K562 (cell line): ENCODE results near the gene RYR1. TPM values are rescaled to one million over a fixed set of nuclear protein-coding genes. Genes with fewer than 3 reads are reported as not detected.

Experiments
- ATAC-seq: fragments of 200-7000 bp; cut with Tn5 transposase; 3 replicates; pipeline ENCODE4 v1.9.1; 2020; ENCODE audit warnings: moderate library complexity
- BruUV-seq: library from RNA; stranded (reverse); fragments of 400-500 nt; replicated peaks from 2 replicates; lab custom pipeline; 2021; lab: Mats Ljungman, UMichigan
- CTCF ChIA-PET: fragments of 300-600 bp; formaldehyde crosslinking; extraction: SDS; loops from one replicate; lab custom pipeline; 2021; ENCODE audit warnings: low intra/inter-chr PET ratio; lab: Yijun Ruan, JAX
- POLR2A ChIA-PET: fragments of 300-600, 350-650 bp; sonication (Branson Sonifier 250); formaldehyde crosslinking; extraction: SDS; loops from one replicate; lab custom pipeline; 2021; ENCODE audit warnings: antibody characterized with exemption, inconsistent platforms; lab: Yijun Ruan, JAX
- DNase-seq, 4 experiments: peaks; one replicate each; pipeline versions ENCODE4 v3.0.0 to v3.0.0-alpha.2; 2011 to 2018; ENCODE audit warnings: low spot score in 3 of 4, mixed read lengths in 3 of 4; ENCODE audit errors: extremely low read depth in 1 of 4
- FAIRE-seq: peaks from 2 replicates; lab custom pipeline; 2011; peaks lifted over from hg19 to GRCh38; lab: Jason Lieb, UNC
- H2AFZ ChIP-seq: 2 replicates; pipeline ENCODE4 v1.6.0; 2011; ENCODE audit warnings: low read depth, low read length, control low read depth, inconsistent platforms
- H3K27ac ChIP-seq: fragments of 200-600 bp; 3 replicates; pipeline ENCODE4 v1.8.0; 2011; ENCODE audit warnings: low read depth, mild to moderate bottlenecking, control low read depth, inconsistent platforms, low read length, moderate library complexity, mixed read lengths; ENCODE audit errors: extremely low read depth
- H3K27me3 ChIP-seq, 2 experiments: fragments of 300-600 bp in 1 of 2; 2 replicates in 1 of 2; 3 replicates in 1 of 2; pipeline versions ENCODE4 v1.6.0 to v1.8.0; 2011; ENCODE audit warnings: inconsistent platforms in 2 of 2, low read length in 2 of 2, mild to moderate bottlenecking in 1 of 2, mixed read lengths in 1 of 2, moderate library complexity in 1 of 2; ENCODE audit not compliant: control insufficient read depth in 2 of 2, insufficient read depth in 2 of 2
- H3K36me3 ChIP-seq: fragments of 300-600 bp; 3 replicates; pipeline ENCODE4 v1.8.0; 2011; ENCODE audit warnings: mild to moderate bottlenecking, low read length, inconsistent platforms; ENCODE audit not compliant: control insufficient read depth, insufficient read depth
- H3K4me1 ChIP-seq, 2 experiments: fragments of 200-600 bp in 1 of 2; replicated peaks in 1 of 2; 2 replicates in 1 of 2; 3 replicates in 1 of 2; pipeline versions ENCODE4 v1.5.1 to v1.8.0; 2011; ENCODE audit warnings: inconsistent platforms in 2 of 2, low read length in 2 of 2, mild to moderate bottlenecking in 1 of 2, mixed read lengths in 1 of 2, moderate library complexity in 1 of 2; ENCODE audit not compliant: control insufficient read depth in 2 of 2, insufficient read depth in 2 of 2
- H3K4me2 ChIP-seq: 2 replicates; pipeline ENCODE4 v1.6.1; 2011; ENCODE audit warnings: low read length, control low read depth, inconsistent platforms, mixed read lengths; ENCODE audit not compliant: insufficient read depth
- H3K4me3 ChIP-seq: fragments of 200-600 bp; sonication (generic), shearing (Covaris generic); 2 replicates; pipeline ENCODE4 v1.5.1; 2016; ENCODE audit warnings: control low read depth, inconsistent platforms
- H3K79me2 ChIP-seq: fragments of 200-600 bp; 3 replicates; pipeline ENCODE4 v1.8.0; 2011; ENCODE audit warnings: low read length, inconsistent platforms; ENCODE audit not compliant: control insufficient read depth, insufficient read depth
- H3K9ac ChIP-seq, 2 experiments: 2 replicates each; pipeline versions ENCODE4 v1.6.0 to v1.6.1; 2011; ENCODE audit warnings: low read depth in 2 of 2, low read length in 2 of 2, control low read depth in 1 of 2, inconsistent platforms in 1 of 2, mild to moderate bottlenecking in 1 of 2, mixed read lengths in 1 of 2; ENCODE audit not compliant: insufficient read depth in 1 of 2
- H3K9me1 ChIP-seq: one replicate; pipeline ENCODE4 v1.6.0; 2011; ENCODE audit warnings: inconsistent platforms, mild to moderate bottlenecking, low read length, moderate library complexity; ENCODE audit not compliant: control insufficient read depth, insufficient read depth
- H3K9me3 ChIP-seq: replicated peaks from 2 replicates; pipeline ENCODE4 v1.5.1; 2011; ENCODE audit warnings: low read depth, low read length, inconsistent platforms; ENCODE audit not compliant: control insufficient read depth, insufficient read depth
- H4K20me1 ChIP-seq: replicated peaks from 2 replicates; pipeline ENCODE4 v1.6.1; 2011; ENCODE audit warnings: low read length, inconsistent platforms, mixed read lengths; ENCODE audit not compliant: control insufficient read depth, insufficient read depth
- EGR1 ChIP-seq: fragments of 450-650 bp; conservative IDR thresholded peaks from 2 replicates; pipeline ENCODE4 v1.6.1; 2017; ENCODE audit warnings: mild to moderate bottlenecking
- EHMT2 ChIP-seq: fragments of 450-650 bp; IDR thresholded peaks from 2 replicates; pipeline ENCODE4 v1.6.1; 2018; ENCODE audit warnings: antibody characterized with exemption
- PRMT5 ChIP-seq: sonication (generic); formaldehyde crosslinking; IDR thresholded peaks from 2 replicates; pipeline ENCODE4 v1.5.0; 2020; ENCODE audit warnings: missing genetic modification reagents
- TAF15 ChIP-seq: fragments of 200-400 bp; formaldehyde crosslinking; IDR thresholded peaks from 2 replicates; pipeline ENCODE4 v1.6.1; 2017; ENCODE audit warnings: mild to moderate bottlenecking, low read depth, low read length, moderate library complexity
- XRCC4 ChIP-seq: IDR thresholded peaks from one replicate; pipeline ENCODE4 v1.6.1; 2011; ENCODE audit not compliant: insufficient read depth, insufficient read length; ENCODE audit errors: extremely low read depth
- WGBS: fragments of 100-300 bp; shearing (Covaris generic); methylation state at CpG from one replicate; pipeline ENCODE4 v1.1.6; 2016; ENCODE audit warnings: low coverage, mixed read lengths; ENCODE audit not compliant: insufficient coverage; ENCODE audit errors: missing lambda C conversion rate; 5-methylcytosine and 5-hydroxymethylcytosine counted together
- in situ Hi-C: fragments of 300-500 bp; cut with MboI; formaldehyde crosslinking; loops from 4 replicates; pipeline ENCODE4 v1.15.0; 2018; ENCODE audit warnings: inconsistent platforms, mixed read lengths
- intact Hi-C: fragments of 100-400 bp; cut with micrococcal nuclease; formaldehyde crosslinking; loops from 2 replicates; pipeline ENCODE4 v1.14.2; 2022
- polyA plus RNA-seq, 8 experiments: library from polyadenylated mRNA; depleted of rRNA in 4 of 8; stranded (reverse) in 5 of 8; unstranded in 3 of 8; fragments of >200 nt; fragmentation: Nextera tagmentation in 2 of 8; fragmentation: Illumina TruSeq in 1 of 8; extraction: Ambion mirVana in 2 of 8; extraction: Trizol in 1 of 8; gene quantifications; 2 replicates each; pipeline versions ENCODE4 v1.2.1 to v1.2.3, GENCODE V29; 2011 to 2014; ENCODE audit warnings: inconsistent platforms in 1 of 8, missing spikeins in 1 of 8
- total RNA-seq, 7 experiments: library from RNA; depleted of rRNA in 6 of 7; stranded (reverse); fragments of >200 nt in 6 of 7; fragmentation: Illumina TruSeq in 2 of 7; extraction: Trizol in 2 of 7; gene quantifications; 2 replicates each; pipeline versions ENCODE4 v1.2.1 to v1.2.3, GENCODE V29; 2011 to 2021; ENCODE audit warnings: low replicate concordance in 1 of 7
- TF ChIP-seq, protein P1 (sequence below): IDR thresholded peaks from 2 replicates; pipeline ENCODE4 v1.6.1; 2011; ENCODE audit warnings: borderline replicate concordance, low read depth, mild to moderate bottlenecking, moderate library complexity, low read length; ENCODE audit not compliant: insufficient read depth, poor library complexity, severe bottlenecking

RYR1 gene
- total and polyA plus RNA-seq, 9 of the 15 experiments (the other 6 are each of a cell fraction or from before 2014, with no cell fraction given), result 0.11 to 7.4 (median 3.7) TPM

DNA sequence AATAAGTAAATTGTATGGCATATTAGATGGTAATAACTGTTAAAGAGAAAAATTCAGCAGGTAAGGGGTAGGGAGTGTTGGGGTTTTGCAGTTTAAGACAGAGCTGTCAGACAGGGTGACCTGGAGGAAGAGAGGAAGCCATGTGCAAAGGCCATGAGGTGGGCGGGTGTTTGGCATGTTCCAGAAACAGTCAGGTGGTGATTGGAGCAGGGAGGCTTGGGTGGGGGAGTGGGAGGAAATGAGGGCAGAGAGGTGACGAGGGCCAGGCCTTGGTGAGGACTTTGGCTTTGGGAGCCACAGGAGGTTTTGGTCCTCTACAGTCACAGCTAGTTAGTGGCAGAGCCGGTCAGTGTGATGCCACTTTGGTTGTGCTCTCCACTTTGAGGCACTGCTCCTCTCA lies 20.1 kb downstream of the RYR1 start:
- Histone ChIP-seq H3K36me3 (peaks cover 40% of the 10 kb centered on the region; the same call in 1 of the 3 replicates), H3K4me2 (0 out of 2 replicates have a peak overlapping the region, but pooled peaks have one; percentile 1), H3K4me3 (no peak overlapping the region), H4K20me1 (no peaks in the 10 kb centered on the region), H3K27ac (no peak overlapping the region; the same call in 2 of the 3 replicates), H3K79me2 (no peaks in the 10 kb centered on the region), H3K9me3 (no peaks in the 10 kb centered on the region), H3K27me3 (no peaks in the 10 kb centered on the region), H3K4me1 (peaks cover 5 to 21% of the 10 kb centered on the region in 2 experiments), H3K9me1 (no peaks in the 10 kb centered on the region), H2AFZ (no peak overlapping the region), H3K9ac (no peak overlapping the region)
- intact Hi-C loops, result no loop called here
- DNase-seq, result no peak
- CTCF ChIA-PET, result no interaction called here
- ATAC-seq, result no peak
- FAIRE-seq, result no peak
- TF ChIP-seq EGR1 (0 out of 2 replicates have a peak, but pooled peaks have one; percentile 18), XRCC4 (no peak), TAF15 (no peak)
- BruUV-seq, result no TSS peak
- in situ Hi-C loops, result no loop called here
- WGBS, result 64% methylated on average over 3 of the region's 3 CpGs
- POLR2A ChIA-PET, result interaction anchor here (0.6 to 1.3 kb wide), 4 partner anchors 19 to 313 kb away, joined by 3 to 5 read pairs (median 4); partner anchors contain the start of gene FAM98C

DNA sequence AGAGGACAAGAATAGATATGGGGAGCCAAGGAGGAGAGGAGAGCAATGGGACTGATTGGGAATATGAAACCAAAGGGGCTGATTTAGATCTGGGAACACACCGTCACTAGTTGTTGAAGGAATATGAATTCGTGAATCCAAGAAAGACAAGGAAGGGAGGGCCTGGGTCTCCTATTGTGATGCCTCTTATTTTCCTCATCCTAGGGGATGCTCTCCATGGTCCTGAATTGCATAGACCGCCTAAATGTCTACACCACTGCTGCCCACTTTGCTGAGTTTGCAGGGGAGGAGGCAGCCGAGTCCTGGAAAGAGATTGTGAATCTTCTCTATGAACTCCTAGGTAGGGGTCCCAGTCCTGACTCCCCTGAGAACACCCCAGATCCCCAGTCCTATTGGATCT lies 21.5 kb downstream of the RYR1 start:
- ChIA-PET CTCF (no interaction called here), POLR2A (interaction anchor here (0.6 kb wide), 1 partner anchor 459 kb away, joined by 3 read pairs; no protein-coding TSS in a partner anchor)
- Histone ChIP-seq H3K9me3 (no peaks in the 10 kb centered on the region), H3K36me3 (peaks cover 50% of the 10 kb centered on the region; the same call in 1 of the 3 replicates), H3K27ac (no peak overlapping the region), H3K9me1 (no peaks in the 10 kb centered on the region), H2AFZ (no peak overlapping the region), H3K4me2 (no peak overlapping the region), H3K4me1 (peaks cover 5 to 19% of the 10 kb centered on the region in 2 experiments), H3K9ac (no peak overlapping the region), H3K4me3 (no peak overlapping the region), H3K79me2 (no peaks in the 10 kb centered on the region), H3K27me3 (no peaks in the 10 kb centered on the region), H4K20me1 (no peaks in the 10 kb centered on the region)
- no peak for ATAC-seq
- peak in 1 of 4 experiments; percentile 55 for DNase-seq
- intact Hi-C loops, result no loop called here
- in situ Hi-C loops, result no loop called here
- no peak for FAIRE-seq
- no TSS peak for BruUV-seq
- 53% methylated on average over 4 of the region's 4 CpGs for WGBS
- TF ChIP-seq PRMT5, result 0 out of 2 replicates have a peak, but pooled peaks have one; percentile 63
- TF ChIP-seq, protein P1, sequence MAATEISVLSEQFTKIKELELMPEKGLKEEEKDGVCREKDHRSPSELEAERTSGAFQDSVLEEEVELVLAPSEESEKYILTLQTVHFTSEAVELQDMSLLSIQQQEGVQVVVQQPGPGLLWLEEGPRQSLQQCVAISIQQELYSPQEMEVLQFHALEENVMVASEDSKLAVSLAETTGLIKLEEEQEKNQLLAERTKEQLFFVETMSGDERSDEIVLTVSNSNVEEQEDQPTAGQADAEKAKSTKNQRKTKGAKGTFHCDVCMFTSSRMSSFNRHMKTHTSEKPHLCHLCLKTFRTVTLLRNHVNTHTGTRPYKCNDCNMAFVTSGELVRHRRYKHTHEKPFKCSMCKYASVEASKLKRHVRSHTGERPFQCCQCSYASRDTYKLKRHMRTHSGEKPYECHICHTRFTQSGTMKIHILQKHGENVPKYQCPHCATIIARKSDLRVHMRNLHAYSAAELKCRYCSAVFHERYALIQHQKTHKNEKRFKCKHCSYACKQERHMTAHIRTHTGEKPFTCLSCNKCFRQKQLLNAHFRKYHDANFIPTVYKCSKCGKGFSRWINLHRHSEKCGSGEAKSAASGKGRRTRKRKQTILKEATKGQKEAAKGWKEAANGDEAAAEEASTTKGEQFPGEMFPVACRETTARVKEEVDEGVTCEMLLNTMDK, result no peak
- peak; percentile 95 for TF ChIP-seq EHMT2
